ENCODE results near the gene LAMP5. TPM values are rescaled to one million over a fixed set of nuclear protein-coding genes. Genes with fewer than 3 reads are reported as not detected.
A peak's percentile ranks its signal among the peaks of the same experiment; 100 is the strongest.

LAMP5 gene
- total RNA-seq, 4 donors from 2014 or later, result not detected

DNA sequence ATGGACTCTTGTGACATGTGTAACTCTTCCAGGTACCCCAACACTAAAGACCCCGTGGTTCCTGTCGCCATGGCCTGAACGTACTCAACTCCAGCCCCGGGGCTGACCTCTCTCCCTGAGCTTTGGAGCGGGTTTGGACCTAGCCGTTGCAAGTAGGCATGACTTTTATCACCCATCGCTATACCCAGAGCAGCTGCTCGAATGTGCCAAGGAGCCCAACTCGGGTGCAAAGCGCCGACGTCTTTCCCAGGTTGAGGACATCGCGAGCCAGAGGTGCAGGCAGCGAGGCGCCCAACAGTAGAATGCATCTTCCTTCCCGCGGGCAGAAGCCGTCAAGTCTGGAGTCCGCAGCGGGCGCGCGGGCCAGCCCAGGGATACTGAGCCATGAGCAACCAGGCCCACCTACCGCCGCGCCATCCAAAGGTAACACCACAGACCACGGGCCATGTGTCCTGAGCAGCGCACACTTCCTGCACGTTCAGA lies 5.7 kb upstream of the LAMP5 start:
- TF ChIP-seq, protein P1, sequence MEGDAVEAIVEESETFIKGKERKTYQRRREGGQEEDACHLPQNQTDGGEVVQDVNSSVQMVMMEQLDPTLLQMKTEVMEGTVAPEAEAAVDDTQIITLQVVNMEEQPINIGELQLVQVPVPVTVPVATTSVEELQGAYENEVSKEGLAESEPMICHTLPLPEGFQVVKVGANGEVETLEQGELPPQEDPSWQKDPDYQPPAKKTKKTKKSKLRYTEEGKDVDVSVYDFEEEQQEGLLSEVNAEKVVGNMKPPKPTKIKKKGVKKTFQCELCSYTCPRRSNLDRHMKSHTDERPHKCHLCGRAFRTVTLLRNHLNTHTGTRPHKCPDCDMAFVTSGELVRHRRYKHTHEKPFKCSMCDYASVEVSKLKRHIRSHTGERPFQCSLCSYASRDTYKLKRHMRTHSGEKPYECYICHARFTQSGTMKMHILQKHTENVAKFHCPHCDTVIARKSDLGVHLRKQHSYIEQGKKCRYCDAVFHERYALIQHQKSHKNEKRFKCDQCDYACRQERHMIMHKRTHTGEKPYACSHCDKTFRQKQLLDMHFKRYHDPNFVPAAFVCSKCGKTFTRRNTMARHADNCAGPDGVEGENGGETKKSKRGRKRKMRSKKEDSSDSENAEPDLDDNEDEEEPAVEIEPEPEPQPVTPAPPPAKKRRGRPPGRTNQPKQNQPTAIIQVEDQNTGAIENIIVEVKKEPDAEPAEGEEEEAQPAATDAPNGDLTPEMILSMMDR (IDR thresholded peaks at IDR 0.05), result no peak
- no peak for TF ChIP-seq POLR2A (IDR thresholded peaks at IDR 0.05)
- Histone ChIP-seq H3K27me3 (peaks cover 0 to 88% (median 9%) of the 10 kb centered on the region in 4 donors), H3K27ac (no peak overlapping the region), H3K4me1 (peaks cover 0 to 27% (median 5%) of the 10 kb centered on the region in 3 donors), H3K9me3 (no peaks in the 10 kb centered on the region), H3K4me3 (no peak overlapping the region), H3K36me3 (no peaks in the 10 kb centered on the region)
- intact Hi-C loops (cut with DNase I), result no loop called here
- DNase-seq, result no peak
- WGBS, 2 donors, result 25 to 44% methylated on average over 20 to 21 of the region's 30 CpGs

DNA sequence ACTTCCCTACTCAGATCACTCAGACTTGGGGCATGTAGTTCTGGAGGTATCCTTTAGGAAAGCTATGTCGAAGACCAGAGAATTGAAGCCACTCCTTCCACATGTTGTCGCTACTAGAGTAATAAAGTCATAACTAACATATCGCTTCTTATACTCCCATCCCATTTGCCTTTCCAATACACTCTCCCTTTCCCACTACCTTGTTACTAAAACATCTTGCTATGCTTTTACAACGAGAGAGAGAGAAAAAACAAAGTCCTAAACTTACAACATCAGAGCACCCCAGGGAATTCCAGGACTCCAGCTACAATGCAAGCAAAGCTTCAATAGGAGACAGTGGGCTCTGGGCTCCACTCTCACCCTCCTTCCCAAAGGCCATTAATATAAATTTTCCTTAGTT lies 5.1 kb upstream of the LAMP5 start:
- TF ChIP-seq POLR2A (IDR thresholded peaks at IDR 0.05), result no peak
- TF ChIP-seq, protein P1 (IDR thresholded peaks at IDR 0.05), result no peak
- WGBS, 2 donors, result 40 to 54% methylated on average over 4 of the region's 4 CpGs
- Histone ChIP-seq H3K27ac (no peak overlapping the region), H3K36me3 (no peaks in the 10 kb centered on the region), H3K27me3 (peaks cover 0 to 93% (median 9%) of the 10 kb centered on the region in 4 donors), H3K9me3 (no peaks in the 10 kb centered on the region), H3K4me1 (peaks cover 0 to 28% (median 5%) of the 10 kb centered on the region in 3 donors), H3K4me3 (no peak overlapping the region)
- intact Hi-C loops (cut with DNase I), result no loop called here
- DNase-seq, result no peak

DNA sequence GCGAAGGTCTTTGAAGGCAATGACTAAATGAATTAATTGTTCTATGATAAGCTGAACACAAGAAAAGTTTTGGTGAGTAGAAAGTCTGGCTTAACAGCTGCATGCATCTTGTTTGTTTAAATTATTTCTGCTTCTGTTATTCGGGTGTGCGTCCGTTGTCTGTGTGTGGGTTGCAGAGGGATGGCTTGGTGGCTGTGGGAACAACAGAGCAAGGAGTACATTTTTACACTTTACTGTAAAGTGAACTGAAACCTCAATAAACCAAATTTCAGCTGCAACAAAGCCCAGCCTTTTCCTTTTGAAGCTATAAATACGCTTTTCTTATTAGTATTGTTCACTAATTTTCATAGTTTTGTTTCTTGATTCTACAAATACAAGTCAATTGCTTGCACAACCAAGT lies 3.5 kb upstream of the LAMP5 start:
- Histone ChIP-seq H3K4me1 (peaks cover 0 to 44% (median 19%) of the 10 kb centered on the region in 3 donors), H3K4me3 (no peak overlapping the region), H3K27me3 (peaks cover 0 to 97% (median 10%) of the 10 kb centered on the region in 4 donors), H3K27ac (no peak overlapping the region), H3K36me3 (no peaks in the 10 kb centered on the region), H3K9me3 (no peaks in the 10 kb centered on the region)
- 70 to 76% methylated on average over 5 of the region's 5 CpGs for WGBS, 2 donors
- intact Hi-C loops (cut with DNase I), result no loop called here
- DNase-seq, result no peak
- TF ChIP-seq POLR2A (IDR thresholded peaks at IDR 0.05), result no peak

DNA sequence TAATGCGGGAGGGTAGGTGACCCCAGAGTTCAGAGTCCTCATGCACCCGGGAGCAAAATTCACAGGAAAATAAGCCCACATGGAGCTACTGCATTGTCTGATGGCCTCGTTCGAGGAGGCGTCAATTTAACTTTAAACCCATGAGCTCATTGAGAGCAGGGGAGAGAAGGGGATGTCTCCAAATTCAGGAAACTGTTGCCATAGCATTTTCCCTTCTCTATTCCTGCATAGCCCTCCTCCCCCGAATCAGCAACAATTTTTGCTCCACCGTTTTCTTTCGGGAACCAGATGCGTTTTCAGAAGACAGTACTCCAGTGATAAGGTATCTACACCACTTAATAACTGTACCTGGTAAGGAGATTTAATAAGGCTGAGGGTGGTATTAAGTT lies 324 bp upstream of the LAMP5 start:
- TF ChIP-seq POLR2A (IDR thresholded peaks at IDR 0.05), result no peak
- TF ChIP-seq, protein P1 (IDR thresholded peaks at IDR 0.05), result no peak
- 7 to 14% methylated on average over 9 of the region's 9 CpGs for WGBS, 2 donors
- intact Hi-C loops (cut with DNase I), result no loop called here
- Histone ChIP-seq H3K27ac (no peak overlapping the region), H3K9me3 (no peaks in the 10 kb centered on the region), H3K27me3 (peaks cover 0 to 97% (median 2%) of the 10 kb centered on the region in 4 donors), H3K36me3 (no peaks in the 10 kb centered on the region), H3K4me1 (peaks cover 0 to 27% (median 17%) of the 10 kb centered on the region in 3 donors), H3K4me3 (peak overlapping the region in 1 of 4 donors; percentile 48)
- no peak for DNase-seq

DNA sequence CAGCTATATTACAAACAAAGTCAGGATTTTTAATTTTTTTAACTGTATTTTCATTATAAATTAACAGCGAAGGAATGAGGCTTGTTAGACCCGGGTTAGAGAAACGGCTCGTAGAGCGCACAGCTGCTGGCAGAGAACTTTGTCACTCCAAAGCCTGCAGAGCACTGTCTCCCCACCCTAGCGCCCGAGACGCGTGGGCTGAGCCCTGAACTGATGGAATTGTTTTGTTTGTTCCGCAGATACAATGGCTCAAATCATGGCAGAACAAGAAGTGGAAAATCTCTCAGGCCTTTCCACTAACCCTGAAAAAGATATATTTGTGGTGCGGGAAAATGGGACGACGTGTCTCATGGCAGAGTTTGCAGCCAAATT lies 810 bp downstream of the LAMP5 start:
- intact Hi-C loops (cut with DNase I), result no loop called here
- WGBS, 2 donors, result 4 to 11% methylated on average over 12 to 13 of the region's 13 CpGs
- H3K4me3 ChIP-seq, result peak overlapping the region in 2 of 4 donors; percentile 26 to 48
- H3K27ac ChIP-seq, result no peak overlapping the region
- no peaks in the 10 kb centered on the region for H3K36me3 ChIP-seq
- H3K9me3 ChIP-seq, result no peaks in the 10 kb centered on the region
- peaks cover 0 to 27% (median 17%) of the 10 kb centered on the region in 3 donors for H3K4me1 ChIP-seq
- H3K27me3 ChIP-seq, result peaks cover 0 to 89% (median 2%) of the 10 kb centered on the region in 4 donors
- no peak for DNase-seq
- no peak for TF ChIP-seq POLR2A (IDR thresholded peaks at IDR 0.05)
- TF ChIP-seq, protein P1 (IDR thresholded peaks at IDR 0.05), result no peak

Measured in esophagus squamous epithelium (tissue), 5 donors.